Measurements from ENCODE around the gene SLC9A3.
A peak's percentile ranks its signal among the peaks of the same experiment; 100 is the strongest.

SLC9A3 gene

GRCh38 chr5:438481-438981 is 85.7 kb downstream of the SLC9A3 start:
- no peak for DNase-seq

DNA sequence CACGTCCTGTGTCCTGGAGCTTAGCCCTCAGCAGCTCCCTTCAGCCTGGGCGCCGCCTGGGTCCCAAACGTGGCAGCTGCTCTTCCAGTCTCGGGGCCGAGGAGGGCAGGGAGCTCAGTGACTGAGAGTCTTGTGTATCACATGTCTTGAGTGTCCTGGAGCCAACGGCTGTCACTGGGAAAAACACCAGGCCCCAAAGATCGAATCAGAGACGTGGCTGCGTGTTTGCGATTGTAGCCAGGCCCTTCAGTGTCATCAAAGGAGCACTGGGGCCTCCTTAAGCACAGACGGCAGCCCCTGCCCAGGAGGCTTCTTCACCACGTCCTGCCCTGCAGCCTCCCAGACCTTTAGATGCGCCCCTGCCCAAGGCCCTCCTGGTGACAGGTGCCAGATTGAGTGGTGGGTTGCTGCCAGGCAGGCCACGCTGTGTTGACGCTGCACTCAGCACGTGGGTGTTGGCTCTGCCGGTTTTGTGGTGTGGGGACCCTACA is 86.9 kb downstream of the SLC9A3 start:
- no peak for DNase-seq

DNA sequence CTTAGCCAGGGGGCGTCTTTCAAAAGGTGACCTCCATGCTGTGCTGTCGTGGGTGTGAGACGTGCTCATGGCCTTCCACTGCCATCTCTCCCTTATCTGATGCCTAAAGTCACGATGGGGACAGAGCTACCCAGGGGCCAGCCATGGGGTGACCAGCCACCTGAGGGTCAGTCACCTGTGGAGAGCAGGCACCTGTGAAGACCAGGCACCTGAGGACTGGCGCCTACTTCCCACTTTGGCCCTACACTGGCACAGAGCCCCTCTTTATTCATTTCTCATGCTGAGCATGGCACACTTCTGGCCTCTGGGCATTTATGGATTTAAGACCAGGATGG is 87.6 kb downstream of the SLC9A3 start:
- DNase-seq: no peak

- peak; percentile 74 for DNase-seq
Measured at GRCh38 chr5:435961-436640, 88.1 kb downstream of the SLC9A3 start.

DNA sequence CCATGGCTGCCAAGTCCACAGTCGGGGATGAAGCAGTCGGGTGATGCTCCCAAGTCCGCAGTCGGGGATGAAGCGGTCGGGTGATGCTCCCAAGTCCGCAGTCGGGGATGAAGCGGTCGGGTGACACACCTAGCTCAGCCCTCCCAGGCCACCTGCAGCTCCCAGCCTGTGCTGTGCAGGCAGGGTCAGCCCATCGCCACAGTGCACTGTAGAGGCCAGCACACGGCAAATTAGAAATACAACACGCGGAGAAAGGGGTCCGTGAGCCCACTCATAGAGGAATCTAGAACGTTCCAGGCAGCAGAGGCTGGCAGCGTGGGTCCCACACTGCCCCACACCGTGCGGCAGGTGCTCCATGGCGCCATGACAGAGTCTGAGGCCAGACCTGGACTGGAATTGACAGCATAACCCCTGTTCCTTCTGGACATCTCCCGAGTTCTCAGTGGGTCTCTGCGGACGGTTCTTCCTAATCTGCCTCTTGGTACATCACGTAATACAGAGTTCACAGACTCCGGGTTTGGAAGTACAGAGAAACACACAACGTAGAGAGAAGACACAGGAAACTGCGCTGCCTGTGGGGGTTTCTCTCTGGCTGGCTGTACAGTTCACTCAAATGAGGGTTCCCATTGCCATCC is 89.0 kb downstream of the SLC9A3 start:
- DNase-seq: no peak

GRCh38 chr5:434443-435146 is 89.7 kb downstream of the SLC9A3 start:
- DNase-seq: no peak

DNA sequence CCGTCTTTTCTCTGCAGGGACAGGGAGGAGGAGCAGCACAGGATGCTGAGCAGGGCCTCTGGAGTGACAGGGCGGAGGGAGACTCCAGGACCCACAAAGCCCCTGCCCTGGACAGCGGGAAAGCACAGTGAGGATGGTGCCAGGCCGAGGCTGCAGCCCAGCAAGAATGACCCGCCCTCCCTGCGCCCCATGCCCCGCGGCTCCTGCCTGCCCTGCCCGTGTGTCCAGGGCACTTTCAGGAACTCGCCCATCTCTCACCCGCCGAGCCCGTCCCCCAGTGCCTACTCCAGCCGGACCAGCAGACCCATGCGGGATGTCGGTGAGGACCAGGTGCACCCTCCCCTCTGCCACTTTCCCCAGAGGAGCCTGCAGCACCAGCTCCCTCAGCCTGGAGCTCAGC is 90.4 kb downstream of the SLC9A3 start:
- no peak for DNase-seq

GRCh38 chr5:432928-433791 is 91.1 kb downstream of the SLC9A3 start:
- no peak for DNase-seq

GRCh38 chr5:432201-432927 is 91.9 kb downstream of the SLC9A3 start:
- DNase-seq: no peak

DNA sequence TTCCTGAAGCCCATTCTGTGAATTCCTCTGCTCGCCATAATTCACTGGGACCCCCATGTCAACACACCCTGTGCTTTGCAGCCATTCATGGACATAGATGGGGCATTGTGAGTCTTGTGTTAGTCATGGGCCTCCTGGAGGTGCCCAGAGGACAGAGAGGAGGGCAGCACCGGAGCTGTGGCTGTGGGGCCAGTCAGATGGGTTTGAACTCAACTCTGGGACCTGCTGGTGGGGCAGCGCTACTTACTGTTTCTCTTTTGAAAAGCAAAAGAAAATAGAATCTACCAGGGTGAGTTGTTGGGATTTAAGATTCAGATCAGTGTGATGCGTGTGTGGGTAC is 92.6 kb downstream of the SLC9A3 start:
- DNase-seq: no peak

- DNase-seq: peak; percentile 51
Measured at GRCh38 chr5:431001-431710, 93.1 kb downstream of the SLC9A3 start.

DNA sequence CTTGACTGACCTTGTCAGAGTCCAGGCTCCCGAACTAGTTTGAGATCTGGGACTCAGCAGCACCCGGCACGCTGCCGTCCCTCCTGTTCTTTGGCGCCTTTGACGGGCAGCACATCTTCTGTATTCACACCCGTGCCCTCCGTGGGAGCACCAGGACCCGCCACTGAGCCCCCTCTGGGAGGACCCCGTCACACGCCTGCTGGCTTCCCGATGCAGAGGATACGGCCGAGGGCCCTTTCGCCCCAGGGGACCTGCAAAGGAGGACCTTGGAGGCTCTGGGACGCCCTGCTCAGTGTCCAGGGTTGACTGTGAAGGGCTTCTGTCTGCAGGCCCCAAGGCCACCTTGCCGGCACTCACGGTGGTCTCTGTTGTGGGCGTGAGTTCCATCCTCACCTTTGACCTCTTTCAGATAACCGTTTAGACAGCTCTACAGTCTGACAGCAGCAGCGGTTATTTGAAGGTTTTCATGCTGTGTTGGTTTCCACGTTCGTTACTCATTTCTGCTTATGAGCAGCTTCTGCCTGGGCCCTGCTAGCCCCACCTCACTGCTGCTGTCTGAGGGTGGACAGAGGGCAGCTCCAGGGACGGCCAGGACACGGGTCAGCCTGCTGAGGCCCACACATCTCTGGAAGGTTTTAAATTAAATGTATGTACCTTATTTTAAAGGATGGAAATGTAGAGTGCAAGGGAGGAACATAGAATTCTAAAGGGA is 93.9 kb downstream of the SLC9A3 start:
- no peak for DNase-seq

DNA sequence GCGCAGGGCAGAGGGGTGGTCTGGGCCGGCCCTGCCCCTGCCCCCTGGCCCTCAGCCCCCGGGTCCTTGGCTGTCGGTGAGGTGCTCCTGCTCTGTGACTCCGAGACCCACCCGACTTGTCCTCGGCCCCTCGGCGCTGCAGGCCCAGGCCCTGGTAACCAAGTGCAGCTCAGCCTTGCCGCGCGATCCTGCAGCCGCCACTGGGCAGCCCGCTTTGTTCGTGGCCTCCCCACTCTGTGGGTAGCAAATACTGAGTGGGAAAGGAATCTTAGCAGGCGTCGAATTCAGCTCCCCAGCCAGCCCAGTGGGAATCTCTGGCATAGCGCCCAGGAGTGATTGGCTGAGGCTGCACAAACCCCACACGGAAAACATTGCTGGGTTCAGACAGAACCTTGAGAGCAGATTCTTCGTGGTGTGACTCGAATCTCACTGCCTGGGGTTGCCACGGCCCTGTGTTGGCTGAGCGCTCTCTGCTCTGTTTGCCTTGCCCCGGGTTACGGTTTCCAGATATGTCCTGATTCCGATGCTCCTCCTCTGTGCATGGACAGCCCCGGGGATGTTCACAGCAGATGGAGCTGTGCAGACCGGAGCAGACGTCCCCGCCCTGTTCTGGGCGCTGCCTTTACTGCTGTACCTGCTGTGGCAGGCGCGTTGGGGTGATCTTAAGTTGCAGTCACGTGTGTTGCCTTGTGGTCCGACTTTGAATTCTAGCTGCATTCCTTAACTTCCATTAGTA is 94.6 kb downstream of the SLC9A3 start:
- DNase-seq: no peak

DNA sequence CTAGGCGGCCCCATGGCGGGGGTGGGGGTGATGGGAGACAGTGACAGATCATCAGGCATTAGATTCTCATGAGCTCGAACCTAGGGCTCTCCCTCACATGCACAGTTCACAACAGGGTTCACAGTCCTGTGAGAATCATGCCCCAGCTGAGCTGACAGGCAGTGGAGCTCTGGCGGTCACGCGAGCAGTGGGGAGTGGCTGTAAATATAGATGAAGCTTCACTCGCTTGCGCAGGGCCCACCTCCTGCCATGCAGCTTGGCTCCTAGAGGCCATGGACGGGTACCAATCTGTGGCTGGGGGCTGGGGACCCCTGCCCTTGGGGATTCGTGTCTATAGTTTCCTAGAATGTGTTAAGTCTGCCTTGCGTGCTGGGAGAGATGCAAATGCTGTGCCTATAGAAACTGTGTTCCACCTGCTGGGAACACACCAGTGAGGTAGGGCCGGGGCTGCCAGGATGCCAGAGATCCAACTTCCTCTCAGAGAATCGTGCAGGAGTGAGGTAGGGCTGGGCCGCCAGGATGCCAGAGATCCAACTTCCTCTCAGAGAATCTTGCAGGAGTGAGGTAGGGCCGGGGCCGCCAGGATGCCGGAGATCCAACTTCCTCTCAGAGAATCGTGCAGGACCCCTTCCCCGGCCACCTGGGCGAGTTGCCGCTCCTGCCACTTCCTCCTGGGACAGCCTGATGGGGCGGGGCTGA is 95.3 kb downstream of the SLC9A3 start:
- DNase-seq: no peak

- DNase-seq: no peak
Measured at GRCh38 chr5:428219-428618, 96.0 kb downstream of the SLC9A3 start.

- DNase-seq: no peak
Measured at GRCh38 chr5:427415-428087, 96.7 kb downstream of the SLC9A3 start.

DNA sequence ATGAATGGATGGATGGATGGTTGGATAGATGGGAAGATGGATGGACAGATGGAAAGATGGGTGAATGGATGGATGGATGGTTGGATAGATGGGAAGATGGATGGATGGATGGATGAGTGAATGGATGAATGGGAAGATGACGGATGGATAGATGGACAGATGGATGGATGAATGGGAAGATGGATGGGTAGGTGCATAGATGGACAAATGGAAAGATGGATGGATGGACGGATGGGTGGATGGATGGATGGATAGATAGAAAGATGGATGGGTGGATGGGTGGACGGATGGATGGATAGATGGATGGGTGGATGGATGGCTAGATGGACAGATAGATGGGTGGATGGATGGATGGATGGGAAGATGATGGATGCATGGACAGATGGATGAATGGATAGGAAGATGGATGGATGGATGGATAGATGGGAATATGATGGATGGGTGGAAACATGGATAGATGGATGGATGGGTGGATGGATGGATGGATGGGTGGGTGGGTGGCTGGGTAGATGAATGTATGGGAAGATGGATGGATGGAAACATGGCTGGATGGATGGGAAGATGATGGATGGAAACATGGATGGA is 97.8 kb downstream of the SLC9A3 start:
- DNase-seq: no peak

GRCh38 chr5:425714-426113 is 98.5 kb downstream of the SLC9A3 start:
- DNase-seq: no peak

Data from RPMI8226 (cell line).